GM19463 (cell line): ENCODE data around the gene ADSS1.
"Not testable (repeated sequence)": the region's sequence is repeated elsewhere in the genome, so short reads cannot be mapped to it uniquely, and the experiment has no call there.

ENCODE experiments used
- ATAC-seq: cut with Tn5 transposase; IDR thresholded peaks from one replicate; pipeline ENCODE4 v1.9.1; 2021; ENCODE audit warnings: mild to moderate bottlenecking, moderate library complexity; ENCODE audit not compliant: unreplicated experiment

Gene ADSS1

DNA sequence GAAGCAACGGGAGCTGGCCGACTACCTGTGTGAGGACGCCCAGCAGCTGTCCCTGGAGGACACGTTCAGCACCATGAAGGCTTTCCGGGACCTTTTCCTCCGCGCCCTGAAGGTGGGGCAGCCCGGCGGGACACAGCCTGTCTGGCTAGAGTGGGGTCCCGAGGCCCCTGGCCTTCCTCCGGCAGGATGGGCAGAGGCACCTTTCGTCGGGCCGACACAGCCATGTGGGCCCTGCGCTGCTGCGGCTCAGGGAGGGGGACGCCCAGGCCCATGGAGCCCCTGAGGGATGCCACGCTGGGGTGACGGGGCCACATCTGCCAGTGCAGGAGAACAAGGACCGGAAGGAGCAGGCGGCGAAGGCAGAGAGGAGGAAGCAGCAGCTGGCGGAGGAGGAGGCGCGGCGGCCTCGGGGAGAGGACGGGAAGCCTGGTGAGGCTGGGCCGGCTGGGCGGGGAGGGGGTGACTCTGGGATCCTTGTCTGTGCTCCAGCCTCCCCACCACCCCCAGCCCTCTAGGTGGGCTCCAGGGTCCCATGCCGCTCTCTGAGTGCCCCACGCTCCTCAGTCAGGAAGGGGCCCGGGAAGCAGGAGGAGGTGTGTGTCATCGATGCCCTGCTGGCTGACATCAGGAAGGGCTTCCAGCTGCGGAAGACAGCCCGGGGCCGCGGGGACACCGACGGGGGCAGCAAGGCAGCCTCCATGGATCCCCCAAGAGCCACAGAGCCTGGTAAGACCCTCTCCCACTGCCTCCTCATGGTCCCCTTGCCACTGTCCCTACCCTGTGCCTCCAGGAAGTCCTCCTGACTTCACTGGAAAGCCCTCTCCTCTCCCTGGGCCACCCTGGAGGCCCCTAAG lies 10.9 kb upstream of the ADSS1 start:
- no peak for ATAC-seq

DNA sequence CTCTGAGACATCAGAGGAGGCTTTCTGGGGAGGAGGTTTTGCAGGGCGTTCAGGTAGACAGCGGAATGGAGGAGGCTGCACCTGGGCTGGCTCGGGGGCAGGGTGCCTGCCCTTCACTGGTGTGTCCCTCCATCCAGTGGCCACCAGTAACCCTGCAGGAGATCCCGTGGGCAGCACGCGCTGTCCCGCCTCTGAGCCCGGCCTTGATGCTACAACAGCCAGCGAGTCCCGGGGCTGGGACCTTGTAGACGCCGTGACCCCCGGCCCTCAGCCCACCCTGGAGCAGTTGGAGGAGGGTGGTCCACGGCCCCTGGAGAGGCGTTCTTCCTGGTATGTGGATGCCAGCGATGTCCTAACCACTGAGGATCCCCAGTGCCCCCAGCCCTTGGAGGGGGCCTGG lies 10.0 kb upstream of the ADSS1 start:
- ATAC-seq = no peak

DNA sequence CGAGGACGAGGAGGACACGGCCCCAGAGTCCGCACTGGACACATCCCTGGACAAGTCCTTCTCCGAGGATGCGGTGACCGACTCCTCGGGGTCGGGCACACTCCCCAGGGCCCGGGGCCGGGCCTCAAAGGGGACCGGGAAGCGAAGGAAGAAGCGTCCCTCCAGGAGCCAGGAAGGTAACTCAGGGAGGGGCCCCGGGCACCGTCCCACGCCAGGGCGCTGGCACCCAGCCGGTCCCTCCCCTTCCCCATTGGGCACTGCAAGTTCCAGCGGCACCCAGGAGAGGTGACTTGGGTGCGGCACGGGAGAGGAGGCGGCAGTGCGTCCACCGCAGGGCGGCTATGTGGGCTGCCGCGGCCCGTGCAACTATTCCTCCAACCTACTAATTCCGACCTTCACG lies 9.3 kb upstream of the ADSS1 start:
- ATAC-seq = no peak

DNA sequence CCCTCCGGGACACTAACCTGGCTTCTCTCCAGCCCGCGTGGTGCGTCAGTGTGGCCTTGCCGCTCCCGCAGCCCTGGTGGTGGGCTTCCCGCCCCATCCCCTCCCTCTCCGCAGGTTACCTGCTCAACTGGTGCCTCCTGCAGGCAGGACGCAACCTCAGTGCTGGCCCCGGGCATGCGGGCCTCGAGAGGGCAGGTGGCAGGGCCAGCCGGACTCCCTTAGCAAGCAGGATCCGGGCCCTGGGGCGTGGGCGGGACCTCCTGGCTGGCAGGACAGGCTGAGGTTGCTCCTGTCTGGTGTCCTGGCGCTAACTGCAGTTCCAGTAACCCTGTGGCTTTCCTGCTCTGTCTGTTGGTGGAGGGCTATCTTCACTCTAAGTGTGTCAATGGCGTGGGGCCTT lies 8.6 kb upstream of the ADSS1 start:
- no peak for ATAC-seq

DNA sequence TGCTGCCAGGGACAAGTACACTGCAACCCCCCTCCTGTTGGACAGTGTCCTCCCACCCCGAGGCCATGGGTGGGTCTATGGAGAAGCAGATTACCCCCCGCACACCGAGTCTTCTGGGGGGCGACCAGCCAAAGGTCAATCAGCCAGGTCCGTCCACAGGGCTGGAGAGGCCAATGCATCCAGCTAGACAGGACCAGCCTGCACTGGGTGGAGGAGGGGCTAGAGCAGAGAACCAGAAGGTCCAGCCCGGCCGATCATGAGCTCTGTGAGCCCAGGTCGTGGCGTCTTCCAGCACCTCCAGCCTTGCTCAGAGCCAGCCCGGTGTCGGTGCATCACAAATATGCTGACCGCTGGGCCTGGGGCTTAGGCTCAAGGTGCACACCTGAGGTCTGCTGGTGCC lies 8.2 kb upstream of the ADSS1 start:
- no peak for ATAC-seq

DNA sequence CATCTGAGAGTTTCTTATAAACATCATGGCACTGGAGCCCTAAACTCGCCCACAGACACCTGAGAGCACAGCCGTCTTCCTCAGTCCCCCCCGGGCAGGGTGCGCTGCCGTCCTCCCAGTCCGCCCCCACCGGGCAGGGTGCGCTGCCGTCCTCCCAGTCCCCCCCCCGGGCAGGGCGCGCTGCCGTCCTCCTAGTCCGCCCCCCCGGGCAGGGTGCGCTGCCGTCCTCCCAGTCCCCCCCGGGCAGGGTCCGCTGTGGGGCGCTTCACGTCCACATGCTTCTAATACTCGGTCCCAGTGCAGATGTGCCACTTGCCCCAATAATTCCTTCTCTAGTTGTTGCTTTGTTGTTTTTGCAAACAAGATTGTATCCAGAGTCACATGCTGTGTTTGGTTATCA lies 6.9 kb upstream of the ADSS1 start:
- no peak for ATAC-seq

DNA sequence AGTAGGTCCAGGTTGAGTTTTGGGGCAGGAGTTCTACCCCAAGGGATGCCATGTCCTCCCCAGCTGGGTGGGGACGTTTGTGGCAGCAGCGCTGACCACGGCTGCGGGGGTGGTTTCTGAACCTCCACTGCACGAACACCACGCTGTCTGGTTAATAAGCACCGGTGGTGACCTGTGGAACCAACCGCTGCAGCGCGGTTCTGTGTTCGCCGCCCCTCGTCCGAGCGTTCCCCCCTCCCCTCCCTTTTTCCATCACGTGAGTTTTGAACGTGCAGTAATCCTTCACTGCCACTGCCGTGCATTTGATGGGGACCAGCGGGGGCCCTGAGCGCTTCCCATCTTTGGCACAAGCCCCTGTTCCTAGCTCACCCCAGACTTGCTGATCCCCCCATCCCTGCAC lies 6.4 kb upstream of the ADSS1 start:
- ATAC-seq = no peak

DNA sequence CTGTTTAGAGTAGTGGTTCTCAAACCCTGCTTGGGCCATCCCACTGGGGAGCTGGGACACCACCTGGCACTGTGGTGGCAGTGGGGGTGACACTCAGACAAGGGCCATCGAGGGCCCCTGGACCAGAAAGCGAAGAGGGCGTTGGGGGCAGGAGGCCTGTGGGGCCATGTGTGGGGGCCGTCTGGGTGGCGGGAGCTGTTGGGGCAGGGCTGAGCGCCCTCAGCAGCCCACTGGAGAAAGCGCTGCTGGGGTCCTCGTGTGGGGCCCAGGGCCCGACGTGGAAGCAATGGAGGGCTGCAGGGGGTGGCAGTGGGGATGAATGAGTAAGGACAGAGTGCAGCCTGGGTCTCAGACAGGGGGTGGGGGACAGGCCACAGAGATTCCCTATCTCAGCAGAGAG lies 5.9 kb upstream of the ADSS1 start:
- no peak for ATAC-seq

DNA sequence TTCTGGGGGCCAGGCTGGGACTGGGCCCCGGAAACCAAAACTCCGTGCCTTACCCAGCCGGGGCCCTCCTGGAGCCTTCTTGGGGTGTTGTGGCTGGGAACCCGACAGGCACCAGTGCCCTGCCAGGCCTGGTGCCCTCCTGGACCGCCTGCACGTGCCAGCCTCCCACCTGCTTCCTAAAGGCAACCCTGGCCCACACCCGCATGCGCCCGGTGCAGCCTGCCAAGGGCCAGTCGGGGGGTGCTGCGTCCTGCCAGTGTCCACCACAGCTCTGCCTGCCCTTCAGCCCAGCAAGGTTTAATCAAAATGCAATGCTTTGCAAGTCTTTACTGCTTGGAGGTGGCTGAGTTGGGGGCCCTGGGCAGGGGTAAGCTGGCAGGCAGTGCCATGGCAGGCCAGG lies 5.2 kb upstream of the ADSS1 start:
- no peak for ATAC-seq

DNA sequence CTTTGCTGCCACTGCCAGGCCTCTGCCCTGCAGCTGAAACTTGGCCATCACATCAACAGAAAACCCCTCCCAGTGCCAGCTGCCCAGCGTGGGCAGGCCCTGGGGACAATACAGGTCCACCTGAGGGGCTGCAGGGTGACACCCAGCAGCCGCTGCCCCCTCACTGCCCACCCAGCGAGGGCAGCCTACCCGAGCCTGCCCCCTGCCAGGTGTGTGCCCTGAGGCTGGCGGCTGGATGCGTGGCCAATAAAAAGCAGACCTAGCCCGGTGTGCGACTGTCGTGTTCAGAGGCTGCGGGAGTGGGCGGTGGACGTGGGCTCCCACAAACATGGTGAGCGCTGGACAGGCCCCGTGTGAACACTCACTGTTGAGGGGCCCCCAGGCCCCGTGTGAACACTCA lies 4.7 kb upstream of the ADSS1 start:
- no peak for ATAC-seq

DNA sequence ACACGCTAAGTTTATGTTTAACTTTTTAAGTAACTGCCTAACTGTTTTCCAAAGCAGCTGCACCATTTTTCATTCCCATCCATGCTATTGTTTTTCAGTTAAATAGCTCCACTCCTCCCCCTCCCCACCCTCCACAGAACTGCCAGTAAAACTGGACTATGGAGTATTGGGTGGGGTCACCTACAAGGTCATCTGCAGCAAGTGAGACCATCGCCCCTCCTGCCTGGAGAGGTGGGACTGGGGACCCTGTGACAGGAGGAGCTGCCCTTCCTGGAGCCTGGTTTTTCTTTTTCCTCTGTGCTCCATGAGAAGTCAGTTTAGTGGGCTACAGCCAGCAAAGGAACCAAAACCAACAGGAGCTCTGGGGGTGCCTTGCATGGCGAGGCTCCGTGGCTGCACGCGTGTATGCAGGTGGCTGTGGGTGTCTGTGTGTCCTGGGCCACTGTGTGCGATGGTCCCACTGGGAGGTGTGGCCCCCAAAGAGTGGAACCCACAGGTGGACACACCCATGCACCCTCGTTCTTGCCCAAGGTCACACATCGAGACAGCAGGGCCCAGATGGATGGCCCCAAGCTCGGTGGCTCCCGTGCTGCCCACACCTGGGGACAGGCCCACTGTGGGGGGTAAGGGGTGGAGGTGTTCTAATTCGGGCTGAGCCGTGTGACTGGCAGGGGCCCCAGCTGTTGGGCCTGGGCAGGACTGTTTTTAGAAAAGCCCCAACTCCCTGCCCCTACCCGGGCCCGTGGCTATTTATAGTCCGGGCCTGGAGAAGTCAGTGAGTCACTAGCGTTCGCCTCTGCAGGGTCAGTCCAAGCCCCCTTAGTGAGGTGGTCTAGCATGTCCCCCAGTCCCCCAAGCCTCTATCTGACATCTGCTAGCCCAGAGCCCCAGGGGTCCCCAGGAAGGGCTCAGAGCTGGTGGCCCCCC lies 2.3 kb upstream of the ADSS1 start:
- no peak for ATAC-seq

DNA sequence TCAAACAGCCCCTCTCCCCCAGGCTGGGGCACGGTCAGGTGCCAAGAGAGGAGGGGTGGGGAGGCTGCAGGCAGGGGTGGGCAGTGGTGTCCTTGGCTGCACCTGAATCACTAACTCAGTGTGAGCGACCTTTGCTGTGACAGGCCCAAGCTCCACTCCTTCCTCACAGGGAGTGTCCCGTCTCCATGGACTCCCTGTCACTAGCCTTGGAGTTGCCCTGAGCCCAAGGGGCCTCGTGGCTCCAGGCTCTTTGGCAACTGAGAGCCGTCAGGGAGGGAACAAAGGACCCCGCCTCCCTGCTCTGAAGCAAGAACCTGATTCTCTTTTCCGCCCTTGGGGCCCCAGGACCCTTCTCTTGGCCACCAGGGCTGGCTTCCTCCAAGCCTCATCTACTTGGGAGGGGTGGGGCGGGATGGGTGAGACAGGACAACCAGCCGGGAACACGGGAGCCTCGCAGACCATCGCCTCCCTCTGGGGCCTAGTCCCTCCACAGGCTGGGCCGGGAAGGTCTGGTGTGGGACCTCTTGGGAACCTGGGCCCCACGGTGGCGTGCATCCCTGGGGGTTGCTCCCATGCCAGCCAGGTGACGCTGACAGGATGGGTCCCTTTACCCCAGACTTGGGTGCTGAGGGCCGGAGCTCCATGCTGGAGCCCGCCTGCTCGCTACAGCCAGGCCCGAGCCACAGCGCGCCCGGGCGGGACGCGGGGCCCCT lies 935 bp upstream of the ADSS1 start:
- ATAC-seq = no peak

DNA sequence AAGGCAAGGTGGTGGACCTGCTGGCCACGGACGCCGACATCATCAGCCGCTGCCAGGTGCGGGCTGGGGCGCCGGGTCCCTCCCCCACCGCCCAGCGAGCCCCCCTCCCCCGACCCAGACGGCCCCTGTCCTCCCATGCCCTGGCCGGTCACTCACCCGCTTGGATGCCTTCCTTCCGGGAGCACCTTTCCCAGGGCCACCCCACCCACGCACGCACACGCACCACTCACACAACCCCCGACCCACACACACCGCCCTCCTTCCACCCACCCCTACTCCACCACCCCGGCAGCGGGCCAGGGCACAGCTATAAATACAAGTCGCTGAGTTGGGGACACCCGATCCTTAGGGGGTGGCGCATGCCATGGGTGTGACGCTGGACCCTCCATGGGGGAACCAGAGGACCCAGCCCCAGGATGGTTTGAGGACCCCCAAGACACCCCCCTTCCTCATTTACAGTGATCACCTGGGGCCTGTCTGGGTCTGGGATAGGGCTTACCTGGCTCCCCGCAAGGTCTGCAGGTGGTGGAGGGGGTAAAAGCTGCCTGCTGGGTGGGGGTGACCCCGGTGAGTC lies 465 bp downstream of the ADSS1 start:
- ATAC-seq = no peak

DNA sequence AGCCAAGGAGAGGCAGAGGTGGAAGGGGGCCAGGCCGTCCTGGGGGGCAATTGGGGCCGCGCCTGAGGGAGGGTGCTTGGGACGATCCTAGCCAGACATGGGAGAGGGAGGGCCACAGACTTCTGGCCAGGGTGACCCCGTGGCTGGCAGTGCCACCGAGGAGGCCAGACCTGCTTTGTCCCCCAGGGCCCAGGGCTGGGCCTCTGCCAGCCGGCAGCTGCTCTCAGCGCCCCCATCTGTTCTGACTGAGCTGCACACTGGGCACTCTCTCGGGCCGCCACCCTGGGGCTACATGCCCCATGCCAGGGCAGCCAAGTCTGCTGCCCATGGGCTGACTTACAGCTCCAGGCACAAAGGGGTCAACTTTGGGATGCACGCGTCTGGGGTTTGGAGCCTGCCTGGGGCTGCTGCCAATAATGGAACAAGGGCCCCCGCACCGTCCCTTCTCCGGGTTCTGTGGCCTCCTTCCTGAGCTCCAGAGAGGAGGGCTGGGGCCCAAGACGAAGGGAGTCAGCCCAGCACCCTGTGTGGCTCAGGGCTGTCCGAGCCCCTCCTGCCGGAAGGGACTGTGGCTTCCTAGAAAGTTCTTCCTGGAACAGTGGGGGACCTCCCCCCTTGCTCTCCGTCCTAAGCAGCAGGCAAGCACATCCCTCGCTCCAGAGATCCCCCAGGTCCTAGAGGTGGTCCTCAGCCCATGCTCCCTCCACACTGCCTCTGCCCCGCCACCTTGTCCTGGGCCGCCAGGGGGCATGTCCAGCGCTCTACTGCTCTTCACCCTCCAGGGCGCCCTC lies 1.1 kb downstream of the ADSS1 start:
- ATAC-seq = no peak

DNA sequence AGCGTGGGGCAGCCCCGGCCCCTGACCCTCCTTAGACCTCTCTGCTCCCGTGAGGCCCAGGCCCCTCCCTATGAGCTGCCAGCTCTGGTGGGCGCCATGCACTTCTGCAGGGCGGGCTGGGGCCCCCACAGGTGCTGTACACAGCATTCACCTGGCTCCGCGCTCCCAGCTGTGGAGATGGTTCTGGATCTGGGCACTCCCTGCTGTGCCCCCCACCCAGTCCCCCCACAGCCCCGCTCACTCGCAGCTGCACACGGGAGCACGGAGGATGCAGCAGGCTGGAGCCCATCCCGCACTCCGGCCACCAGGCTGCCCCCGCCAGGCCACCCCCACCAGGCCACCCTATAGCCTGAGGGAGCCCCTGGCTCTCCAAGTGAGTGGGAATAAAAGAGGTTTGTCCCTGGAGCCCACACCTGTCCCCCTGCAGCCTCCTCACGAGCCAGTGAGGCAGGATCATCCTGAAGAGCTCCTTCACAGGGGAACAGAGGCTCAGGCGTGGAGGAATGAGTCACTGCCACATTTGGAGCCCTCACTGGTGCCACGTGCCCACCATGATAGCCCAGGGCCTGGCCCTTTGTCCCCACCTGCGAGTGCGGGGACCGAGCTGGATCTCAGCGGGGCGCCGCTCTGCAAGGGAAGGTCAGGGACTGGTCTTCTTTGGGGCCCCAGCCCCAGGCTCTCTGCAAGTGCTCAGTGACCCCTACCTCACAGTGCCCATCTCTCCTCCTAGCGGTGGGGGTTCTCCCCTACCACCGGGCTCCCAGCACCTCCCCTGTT lies 1.9 kb downstream of the ADSS1 start:
- no peak for ATAC-seq

DNA sequence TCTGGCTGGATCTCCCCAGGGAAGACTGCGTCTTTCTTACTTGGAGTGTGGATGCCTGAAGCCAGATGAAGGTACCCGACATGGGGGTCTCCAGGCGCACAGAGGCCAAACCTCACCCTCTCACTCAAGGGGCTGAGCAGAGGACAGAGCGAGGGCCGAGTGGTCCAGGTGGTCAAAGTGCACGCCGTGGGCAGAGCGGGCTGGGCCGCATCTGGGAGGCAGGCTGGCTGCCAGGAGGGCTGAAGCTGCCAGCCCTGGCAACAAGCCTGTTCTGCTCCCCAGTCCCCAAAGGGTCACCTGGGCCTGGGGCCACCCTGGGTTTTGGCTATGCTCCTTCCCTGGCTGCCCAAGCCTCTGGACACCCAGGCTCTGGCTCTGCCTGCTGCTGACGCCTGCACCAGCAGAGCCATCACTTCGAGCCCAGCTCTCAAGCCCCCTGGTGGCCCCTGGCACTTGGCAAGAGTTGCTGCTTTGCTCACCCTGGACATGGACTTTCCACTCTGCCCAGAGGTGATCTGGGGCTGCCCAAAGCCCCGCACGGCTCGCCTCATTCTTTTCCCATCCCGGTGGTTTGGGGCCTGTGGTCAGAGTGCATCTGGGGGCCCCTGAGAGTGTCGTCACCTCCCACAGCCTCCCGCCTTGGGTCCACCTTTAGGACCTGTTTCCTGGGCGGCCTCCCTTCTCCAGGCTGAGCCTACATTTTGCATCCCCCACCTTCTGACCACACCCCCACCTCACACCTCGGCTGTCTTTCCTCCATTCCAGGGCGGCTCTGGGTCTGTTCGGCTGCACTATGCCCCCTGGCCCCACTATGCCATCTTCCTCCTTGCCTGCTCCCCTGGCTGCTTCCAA lies 2.8 kb downstream of the ADSS1 start:
- ATAC-seq = no peak

DNA sequence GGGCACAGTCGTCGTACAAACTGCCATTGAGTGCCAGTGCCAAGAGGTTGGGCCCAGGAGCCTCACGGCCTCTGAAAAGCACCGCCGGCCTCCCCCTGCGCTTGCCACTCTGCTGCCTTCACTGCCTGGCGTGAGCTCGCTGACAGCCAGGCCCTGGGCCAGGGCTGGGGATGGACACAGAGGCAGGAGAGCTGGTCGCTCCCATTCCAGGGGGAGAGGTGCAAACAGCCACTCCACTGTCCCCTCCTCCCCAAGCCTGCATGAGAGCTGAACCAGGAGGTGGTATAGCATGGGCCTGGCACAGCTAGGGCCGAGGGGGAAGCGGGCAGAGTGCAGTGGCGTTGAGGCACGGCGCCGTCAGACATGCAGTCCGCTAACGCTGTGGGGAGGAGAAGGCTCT lies 4.6 kb downstream of the ADSS1 start:
- no peak for ATAC-seq

DNA sequence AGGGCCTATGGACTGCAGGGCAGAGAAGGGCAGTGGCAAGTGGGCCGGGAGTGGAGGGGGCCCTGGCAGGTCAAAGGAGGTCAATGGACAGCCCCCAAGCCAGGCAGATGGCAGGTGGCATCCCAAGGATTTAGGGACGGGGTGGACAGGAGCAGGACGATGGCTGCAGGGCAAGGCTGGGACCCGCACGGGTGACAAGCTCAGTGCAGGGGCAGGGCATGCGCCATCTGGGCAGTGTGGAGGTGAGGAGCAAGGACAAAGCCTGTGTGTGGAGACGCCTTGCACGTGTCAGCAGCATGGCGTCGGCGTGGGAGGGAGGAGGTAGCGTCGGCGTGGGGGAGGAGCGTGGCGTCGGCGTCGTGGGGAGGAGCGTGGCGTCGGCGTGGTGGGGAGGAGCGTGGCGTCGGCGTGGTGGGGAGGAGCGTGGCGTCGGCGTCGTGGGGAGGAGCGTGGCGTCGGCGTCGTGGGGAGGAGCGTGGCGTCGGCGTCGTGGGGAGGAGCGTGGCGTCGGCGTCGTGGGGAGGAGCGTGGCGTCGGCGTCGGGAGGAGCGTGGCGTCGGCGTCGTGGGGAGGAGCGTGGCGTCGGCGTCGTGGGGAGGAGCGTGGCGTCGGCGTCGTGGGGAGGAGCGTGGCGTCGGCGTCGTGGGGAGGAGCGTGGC lies 5.3 kb downstream of the ADSS1 start:
- ATAC-seq = not testable (repeated sequence)
